ENCODE results near the gene SYCP1.
"Not testable (repeated sequence)": the region's sequence is repeated elsewhere in the genome, so short reads cannot be mapped to it uniquely, and the experiment has no call there.

SYCP1 gene

GRCh38 chr1:114979278-114979891 lies 124.7 kb downstream of the SYCP1 start:
- DNase-seq (ENCODE audit: low read depth, low spot score): no peak

GRCh38 chr1:114982251-114982650 lies 127.6 kb downstream of the SYCP1 start:
- no peak for DNase-seq (ENCODE audit: low read depth, low spot score)

GRCh38 chr1:114986286-114986685 lies 131.6 kb downstream of the SYCP1 start:
- no peak for DNase-seq (ENCODE audit: low read depth, low spot score)

- no peak for DNase-seq (ENCODE audit: low read depth, low spot score)
These were observed 133.4 kb downstream of the SYCP1 start for GRCh38 chr1:114988095-114988494.

- no peak for DNase-seq (ENCODE audit: low read depth, low spot score)
These were observed 143.0 kb downstream of the SYCP1 start for GRCh38 chr1:114997510-114998289.

- DNase-seq (ENCODE audit: low read depth, low spot score): no peak
These were observed 151.5 kb downstream of the SYCP1 start for GRCh38 chr1:115006191-115006590.

- DNase-seq (ENCODE audit: low read depth, low spot score): no peak
These were observed 157.3 kb downstream of the SYCP1 start for GRCh38 chr1:115012006-115012405.

GRCh38 chr1:115012434-115012833 lies 157.8 kb downstream of the SYCP1 start:
- no peak for DNase-seq (ENCODE audit: low read depth, low spot score)

- DNase-seq (ENCODE audit: low read depth, low spot score): no peak
These were observed 159.1 kb downstream of the SYCP1 start for GRCh38 chr1:115013792-115014191.

- DNase-seq (ENCODE audit: low read depth, low spot score): not testable (repeated sequence)
These were observed 164.9 kb downstream of the SYCP1 start for GRCh38 chr1:115019549-115019948.

- DNase-seq (ENCODE audit: low read depth, low spot score): no peak
These were observed 166.5 kb downstream of the SYCP1 start for GRCh38 chr1:115021145-115021544.

GRCh38 chr1:115023593-115023992 lies 168.9 kb downstream of the SYCP1 start:
- no peak for DNase-seq (ENCODE audit: low read depth, low spot score)

GRCh38 chr1:115029526-115029925 lies 174.9 kb downstream of the SYCP1 start, which contains the start of gene TSHB:
TSS of gene TSHB (plus strand) at chr1:115029826. CDS start at chr1:115033363, 3,537 bp downstream.
- DNase-seq (ENCODE audit: low read depth, low spot score): no peak

GRCh38 chr1:115031595-115031994 lies 176.9 kb downstream of the SYCP1 start:
- no peak for DNase-seq (ENCODE audit: low read depth, low spot score)

- no peak for DNase-seq (ENCODE audit: low read depth, low spot score)
These were observed 181.0 kb downstream of the SYCP1 start for GRCh38 chr1:115035652-115036051.

- DNase-seq (ENCODE audit: low read depth, low spot score): no peak
These were observed 182.3 kb downstream of the SYCP1 start for GRCh38 chr1:115036814-115037507.

- no peak for DNase-seq (ENCODE audit: low read depth, low spot score)
These were observed 185.8 kb downstream of the SYCP1 start for GRCh38 chr1:115040501-115040900.

- no peak for DNase-seq (ENCODE audit: low read depth, low spot score)
These were observed 187.0 kb downstream of the SYCP1 start for GRCh38 chr1:115041654-115042053.

All from brain pericyte (primary cell).